ENCODE measurements around the gene DNAAF5.

- TF ChIP-seq, protein P1, sequence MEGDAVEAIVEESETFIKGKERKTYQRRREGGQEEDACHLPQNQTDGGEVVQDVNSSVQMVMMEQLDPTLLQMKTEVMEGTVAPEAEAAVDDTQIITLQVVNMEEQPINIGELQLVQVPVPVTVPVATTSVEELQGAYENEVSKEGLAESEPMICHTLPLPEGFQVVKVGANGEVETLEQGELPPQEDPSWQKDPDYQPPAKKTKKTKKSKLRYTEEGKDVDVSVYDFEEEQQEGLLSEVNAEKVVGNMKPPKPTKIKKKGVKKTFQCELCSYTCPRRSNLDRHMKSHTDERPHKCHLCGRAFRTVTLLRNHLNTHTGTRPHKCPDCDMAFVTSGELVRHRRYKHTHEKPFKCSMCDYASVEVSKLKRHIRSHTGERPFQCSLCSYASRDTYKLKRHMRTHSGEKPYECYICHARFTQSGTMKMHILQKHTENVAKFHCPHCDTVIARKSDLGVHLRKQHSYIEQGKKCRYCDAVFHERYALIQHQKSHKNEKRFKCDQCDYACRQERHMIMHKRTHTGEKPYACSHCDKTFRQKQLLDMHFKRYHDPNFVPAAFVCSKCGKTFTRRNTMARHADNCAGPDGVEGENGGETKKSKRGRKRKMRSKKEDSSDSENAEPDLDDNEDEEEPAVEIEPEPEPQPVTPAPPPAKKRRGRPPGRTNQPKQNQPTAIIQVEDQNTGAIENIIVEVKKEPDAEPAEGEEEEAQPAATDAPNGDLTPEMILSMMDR (IDR thresholded peaks at IDR 0.05): no peak
- TF ChIP-seq POLR2A (IDR thresholded peaks at IDR 0.05): no peak
Observed at GRCh38 chr7:759569-759968, 33.1 kb downstream of the DNAAF5 start.
